H9 (cell line): ENCODE measurements around the gene SIRPD. TPM values are rescaled to one million over a fixed set of nuclear protein-coding genes. Genes with fewer than 3 reads are reported as not detected.

Experiments
- DNase-seq: peaks from one replicate; pipeline ENCODE4 v3.0.0-alpha.2; 2017
- H2AFZ ChIP-seq: one replicate; pipeline ENCODE4 v1.6.1; 2013; ENCODE audit warnings: mild to moderate bottlenecking, low read length, control low read depth, moderate library complexity
- H2AK5ac ChIP-seq: 2 replicates; pipeline ENCODE4 v1.6.1; 2013; ENCODE audit warnings: low read length, control low read depth, mixed read lengths; ENCODE audit not compliant: insufficient read length
- H2BK120ac ChIP-seq: one replicate; pipeline ENCODE4 v1.6.1; 2013; ENCODE audit warnings: low read depth, mild to moderate bottlenecking, low read length, control low read depth, inconsistent platforms; ENCODE audit not compliant: poor library complexity, severe bottlenecking
- H2BK12ac ChIP-seq: 2 replicates; pipeline ENCODE4 v1.6.1; 2013; ENCODE audit warnings: low read length, control low read depth, mixed read lengths, low read depth; ENCODE audit not compliant: insufficient read length
- H2BK15ac ChIP-seq: 2 replicates; pipeline ENCODE4 v1.6.1; 2013; ENCODE audit warnings: low read depth, low read length, control low read depth
- H2BK20ac ChIP-seq: one replicate; pipeline ENCODE4 v1.6.1; 2013; ENCODE audit warnings: low read depth, mild to moderate bottlenecking, low read length, control low read depth, inconsistent platforms; ENCODE audit not compliant: poor library complexity, severe bottlenecking
- H2BK5ac ChIP-seq: 2 replicates; pipeline ENCODE4 v1.6.1; 2013; ENCODE audit warnings: low read length, control low read depth, mixed read lengths; ENCODE audit not compliant: insufficient read length
- H3K14ac ChIP-seq: 2 replicates; pipeline ENCODE4 v1.6.1; 2013; ENCODE audit warnings: low read length, control low read depth; ENCODE audit not compliant: insufficient read depth
- H3K18ac ChIP-seq: 2 replicates; pipeline ENCODE4 v1.6.1; 2013; ENCODE audit warnings: low read depth, mild to moderate bottlenecking, mixed read lengths, low read length, control low read depth; ENCODE audit not compliant: insufficient read length
- H3K23ac ChIP-seq: 2 replicates; pipeline ENCODE4 v1.6.1; 2013; ENCODE audit warnings: low read length, control low read depth, mixed read lengths, low read depth; ENCODE audit not compliant: insufficient read length
- H3K23me2 ChIP-seq: 2 replicates; pipeline ENCODE4 v1.6.1; 2013; ENCODE audit warnings: low read depth, mild to moderate bottlenecking, mixed read lengths, low read length, control low read depth; ENCODE audit not compliant: insufficient read length, poor library complexity, severe bottlenecking
- H3K27ac ChIP-seq: 2 replicates; pipeline ENCODE4 v1.5.1; 2013; ENCODE audit warnings: low read length, control low read depth, mixed read lengths, low read depth; ENCODE audit not compliant: insufficient read length
- H3K27me3 ChIP-seq: 2 replicates; pipeline ENCODE4 v1.6.1; 2013; ENCODE audit warnings: low read length, control low read depth, inconsistent platforms; ENCODE audit not compliant: insufficient read depth
- H3K4ac ChIP-seq: 2 replicates; pipeline ENCODE4 v1.6.1; 2013; ENCODE audit warnings: low read depth, mild to moderate bottlenecking, control low read depth, inconsistent platforms, low read length, moderate library complexity
- H3K4me1 ChIP-seq: 2 replicates; pipeline ENCODE4 v1.6.1; 2013; ENCODE audit warnings: low read length, control low read depth, inconsistent platforms; ENCODE audit not compliant: insufficient read depth
- H3K4me2 ChIP-seq: 2 replicates; pipeline ENCODE4 v1.6.1; 2013; ENCODE audit warnings: low read length, control low read depth, mixed read lengths; ENCODE audit not compliant: insufficient read length, insufficient read depth
- H3K56ac ChIP-seq: 2 replicates; pipeline ENCODE4 v1.6.1; 2013; ENCODE audit warnings: low read depth, mild to moderate bottlenecking, mixed read lengths, low read length, control low read depth; ENCODE audit not compliant: insufficient read length
- H3K79me1 ChIP-seq: 2 replicates; pipeline ENCODE4 v1.6.1; 2013; ENCODE audit warnings: low read depth, mild to moderate bottlenecking, moderate library complexity, low read length, control low read depth, inconsistent platforms; ENCODE audit not compliant: insufficient read depth, poor library complexity, severe bottlenecking
- H3K79me2 ChIP-seq: 2 replicates; pipeline ENCODE4 v1.6.1; 2013; ENCODE audit warnings: low read length, control low read depth, inconsistent platforms; ENCODE audit not compliant: insufficient read depth
- H3K9ac ChIP-seq: 2 replicates; pipeline ENCODE4 v1.6.1; 2013; ENCODE audit warnings: low read length, control low read depth, mixed read lengths; ENCODE audit not compliant: insufficient read length; ENCODE audit errors: extremely low read depth
- H3K9me3 ChIP-seq: one replicate; pipeline ENCODE4 v1.6.1; 2013; ENCODE audit warnings: low read depth, low read length, inconsistent platforms; ENCODE audit not compliant: control insufficient read depth
- H3T11ph ChIP-seq: one replicate; pipeline ENCODE4 v1.6.1; 2013; ENCODE audit warnings: mild to moderate bottlenecking, low read length, control low read depth, inconsistent platforms
- H4K20me1 ChIP-seq: one replicate; pipeline ENCODE4 v1.6.1; 2013; ENCODE audit not compliant: control insufficient read depth, insufficient read length, insufficient read depth
- H4K5ac ChIP-seq: 2 replicates; pipeline ENCODE4 v1.6.1; 2013; ENCODE audit warnings: low read depth, mild to moderate bottlenecking, mixed read lengths, low read length, control low read depth; ENCODE audit not compliant: insufficient read length
- H4K8ac ChIP-seq: replicated peaks from 2 replicates; pipeline ENCODE4 v1.6.1; 2013; ENCODE audit warnings: low read length, control low read depth, mixed read lengths, low read depth; ENCODE audit not compliant: insufficient read length
- H4K91ac ChIP-seq: 2 replicates; pipeline ENCODE4 v1.6.1; 2013; ENCODE audit warnings: low read depth, mild to moderate bottlenecking, moderate library complexity, mixed read lengths, low read length, control low read depth; ENCODE audit not compliant: insufficient read length
- H3K27ac Mint-ChIP-seq, 3 experiments: 2 replicates in 2 of 3; 3 replicates in 1 of 3; pipeline ENCODE4 v1.8.0; 2020 to 2021; ENCODE audit warnings: mixed read lengths in 3 of 3, mild to moderate bottlenecking in 1 of 3, moderate library complexity in 1 of 3
- H3K27me3 Mint-ChIP-seq: 2 replicates; pipeline ENCODE4 v1.8.0; 2021; ENCODE audit warnings: low read depth, mild to moderate bottlenecking, moderate library complexity, mixed read lengths
- H3K36me3 Mint-ChIP-seq, 3 experiments: 2 replicates in 2 of 3; 3 replicates in 1 of 3; pipeline ENCODE4 v1.8.0; 2020 to 2021; ENCODE audit warnings: low read depth in 3 of 3, mixed read lengths in 3 of 3; ENCODE audit not compliant: insufficient read depth in 1 of 3
- H3K4me1 Mint-ChIP-seq, 2 experiments: 2 replicates each; pipeline ENCODE4 v1.8.0; 2020; ENCODE audit warnings: mixed read lengths in 2 of 2
- H3K4me3 Mint-ChIP-seq, 2 experiments: 2 replicates in 1 of 2; 3 replicates in 1 of 2; pipeline ENCODE4 v1.8.0; 2020 to 2021; ENCODE audit warnings: mild to moderate bottlenecking in 2 of 2, mixed read lengths in 2 of 2, moderate library complexity in 1 of 2
- H3K9me3 Mint-ChIP-seq, 2 experiments: 2 replicates in 1 of 2; 3 replicates in 1 of 2; pipeline ENCODE4 v1.8.0; 2020; ENCODE audit warnings: mild to moderate bottlenecking in 2 of 2, mixed read lengths in 2 of 2, moderate library complexity in 1 of 2
- CTCF ChIP-seq: fragments of 200-600 bp; sonication (generic); conservative IDR thresholded peaks from 3 replicates; pipeline ENCODE4 v1.8.0; 2021; ENCODE audit warnings: antibody characterized with exemption, mild to moderate bottlenecking
- total RNA-seq: library from RNA; stranded (reverse); gene quantifications from 2 replicates; pipeline ENCODE4 v1.2.1, GENCODE V29; 2021

The SIRPD gene
- total RNA-seq, 1 experiment from 2014 or later = not detected

- H2BK5ac ChIP-seq = no peak overlapping the region
- H3K9ac ChIP-seq = no peak overlapping the region
- no peaks in the 10 kb centered on the region for H3K23me2 ChIP-seq
- H3K56ac ChIP-seq = no peak overlapping the region
- H3K18ac ChIP-seq = no peak overlapping the region
- H4K91ac ChIP-seq = no peak overlapping the region
- no peaks in the 10 kb centered on the region for H4K20me1 ChIP-seq
- no peak overlapping the region for H4K5ac ChIP-seq
- H2AFZ ChIP-seq = no peak overlapping the region
- H2BK15ac ChIP-seq = no peak overlapping the region
- no peaks in the 10 kb centered on the region for H3K4me1 ChIP-seq
- no peak overlapping the region for H2BK12ac ChIP-seq
- H3K14ac ChIP-seq = no peak overlapping the region
- H3K4ac ChIP-seq = no peak overlapping the region
- no peak overlapping the region for H4K8ac ChIP-seq
- no peak overlapping the region for H2AK5ac ChIP-seq
- H3K27me3 ChIP-seq = no peaks in the 10 kb centered on the region
- H3K9me3 ChIP-seq = no peaks in the 10 kb centered on the region
- no peaks in the 10 kb centered on the region for H3K4me1 Mint-ChIP-seq
- no peak overlapping the region for H3K4me2 ChIP-seq
- DNase-seq = no peak
- no peak overlapping the region for H3K4me3 Mint-ChIP-seq
- H2BK20ac ChIP-seq = no peak overlapping the region
- no peaks in the 10 kb centered on the region for H3K9me3 Mint-ChIP-seq
- no peak overlapping the region for H2BK120ac ChIP-seq
- H3K27me3 Mint-ChIP-seq = peaks cover 32% of the 10 kb centered on the region
- no peaks in the 10 kb centered on the region for H3K79me1 ChIP-seq
- no peak overlapping the region for H3K27ac ChIP-seq
- H3K36me3 Mint-ChIP-seq = no peaks in the 10 kb centered on the region
- H3T11ph ChIP-seq = no peak overlapping the region
- H3K27ac Mint-ChIP-seq = no peak overlapping the region
- no peak for TF ChIP-seq CTCF
- no peaks in the 10 kb centered on the region for H3K79me2 ChIP-seq
- H3K23ac ChIP-seq = no peak overlapping the region
Measured at GRCh38 chr20:1538655-1539054, 18.9 kb downstream of the SIRPD start.
